ENCODE measurements around the gene FIGN. TPM values are rescaled to one million over a fixed set of nuclear protein-coding genes. Genes with fewer than 3 reads are reported as not detected.

The FIGN gene
- total RNA-seq, 3 donors from 2014 or later (not counting 1 experiment from before 2014, with no cell fraction given): not detected

GRCh38 chr2:163690896-163691295, 44.9 kb downstream of the FIGN start:
- H3K4me3 Mint-ChIP-seq: no peak overlapping the region
- Histone ChIP-seq H3K9me3 (ENCODE audit: control insufficient read depth, insufficient read depth, low read length) (no peaks in the 10 kb centered on the region), H3K27me3 (ENCODE audit: control insufficient read depth, insufficient read depth, low read length) (no peaks in the 10 kb centered on the region), H3K4me1 (ENCODE audit: control insufficient read depth, insufficient read depth, low read length) (no peaks in the 10 kb centered on the region), H3K36me3 (ENCODE audit: control insufficient read depth, insufficient read depth, low read length) (no peaks in the 10 kb centered on the region), H3K4me3 (ENCODE audit: low read length) (no peak overlapping the region), H3K27ac (ENCODE audit: low read length) (no peak overlapping the region)
- H3K36me3 Mint-ChIP-seq: no peaks in the 10 kb centered on the region
- 30% methylated on average over 2 of the region's 2 CpGs for WGBS (ENCODE audit: insufficient coverage)
- DNase-seq (no peak), ATAC-seq (no peak)
- TF ChIP-seq CTCF (IDR thresholded peaks at IDR 0.05): no peak
- intact Hi-C loops (cut with micrococcal nuclease): no loop called here
- peaks cover 11% of the 10 kb centered on the region in 2 donors for H3K9me3 Mint-ChIP-seq
- no peak overlapping the region for H3K27ac Mint-ChIP-seq
- no peaks in the 10 kb centered on the region for H3K4me1 Mint-ChIP-seq
- no peaks in the 10 kb centered on the region for H3K27me3 Mint-ChIP-seq (ENCODE audit: low read depth in 2 of 2)

GRCh38 chr2:163687217-163687616, 48.6 kb downstream of the FIGN start:
- intact Hi-C loops (cut with micrococcal nuclease): no loop called here

GRCh38 chr2:163686289-163686688, 49.5 kb downstream of the FIGN start:
- no peaks in the 10 kb centered on the region for H3K27me3 ChIP-seq (ENCODE audit: control insufficient read depth, insufficient read depth, low read length)
- no peaks in the 10 kb centered on the region for H3K4me1 ChIP-seq (ENCODE audit: control insufficient read depth, insufficient read depth, low read length)
- Mint-ChIP-seq H3K4me3 (no peak overlapping the region), H3K27ac (no peak overlapping the region), H3K36me3 (no peaks in the 10 kb centered on the region), H3K27me3 (ENCODE audit: low read depth in 2 of 2) (no peaks in the 10 kb centered on the region), H3K4me1 (no peaks in the 10 kb centered on the region), H3K9me3 (peaks cover 6 to 7% of the 10 kb centered on the region in 2 donors)
- WGBS (ENCODE audit: insufficient coverage): no CpG with 5 or more reads among the region's 4 CpGs
- H3K27ac ChIP-seq (ENCODE audit: low read length): no peak overlapping the region
- TF ChIP-seq CTCF (IDR thresholded peaks at IDR 0.05): no peak
- H3K36me3 ChIP-seq (ENCODE audit: control insufficient read depth, insufficient read depth, low read length): no peaks in the 10 kb centered on the region
- intact Hi-C loops (cut with micrococcal nuclease): no loop called here
- H3K4me3 ChIP-seq (ENCODE audit: low read length): no peak overlapping the region
- DNase-seq (no peak), ATAC-seq (no peak)
- no peaks in the 10 kb centered on the region for H3K9me3 ChIP-seq (ENCODE audit: control insufficient read depth, insufficient read depth, low read length)

More at GRCh38 chr2:163687217-163687616, 48.6 kb downstream of the FIGN start:
- ATAC-seq: no peak
- no peak overlapping the region for H3K27ac Mint-ChIP-seq
- peaks cover 6 to 7% of the 10 kb centered on the region in 2 donors for H3K9me3 Mint-ChIP-seq
- no peaks in the 10 kb centered on the region for H3K4me1 ChIP-seq (ENCODE audit: control insufficient read depth, insufficient read depth, low read length)
- no peaks in the 10 kb centered on the region for H3K36me3 Mint-ChIP-seq
- no peak overlapping the region for H3K4me3 ChIP-seq (ENCODE audit: low read length)
- no peak overlapping the region for H3K4me3 Mint-ChIP-seq
- no peaks in the 10 kb centered on the region for H3K4me1 Mint-ChIP-seq
- 85% methylated on average over 1 of the region's 1 CpG for WGBS (ENCODE audit: insufficient coverage)
- H3K27ac ChIP-seq (ENCODE audit: low read length): no peak overlapping the region
- H3K9me3 ChIP-seq (ENCODE audit: control insufficient read depth, insufficient read depth, low read length): no peaks in the 10 kb centered on the region
- no peaks in the 10 kb centered on the region for H3K27me3 Mint-ChIP-seq (ENCODE audit: low read depth in 2 of 2)
- DNase-seq: no peak
- no peaks in the 10 kb centered on the region for H3K27me3 ChIP-seq (ENCODE audit: control insufficient read depth, insufficient read depth, low read length)
- no peaks in the 10 kb centered on the region for H3K36me3 ChIP-seq (ENCODE audit: control insufficient read depth, insufficient read depth, low read length)
- no peak for TF ChIP-seq CTCF (IDR thresholded peaks at IDR 0.05)

- H3K4me1 Mint-ChIP-seq: no peaks in the 10 kb centered on the region
- Histone ChIP-seq H3K27me3 (ENCODE audit: control insufficient read depth, insufficient read depth, low read length) (no peaks in the 10 kb centered on the region), H3K4me1 (ENCODE audit: control insufficient read depth, insufficient read depth, low read length) (no peaks in the 10 kb centered on the region), H3K4me3 (ENCODE audit: low read length) (no peak overlapping the region), H3K9me3 (ENCODE audit: control insufficient read depth, insufficient read depth, low read length) (no peaks in the 10 kb centered on the region), H3K36me3 (ENCODE audit: control insufficient read depth, insufficient read depth, low read length) (no peaks in the 10 kb centered on the region), H3K27ac (ENCODE audit: low read length) (no peak overlapping the region)
- intact Hi-C loops (cut with micrococcal nuclease): no loop called here
- no peak for TF ChIP-seq CTCF (IDR thresholded peaks at IDR 0.05)
- DNase-seq (no peak), ATAC-seq (no peak)
- H3K27ac Mint-ChIP-seq: no peak overlapping the region
- H3K4me3 Mint-ChIP-seq: no peak overlapping the region
- H3K27me3 Mint-ChIP-seq (ENCODE audit: low read depth in 2 of 2): no peaks in the 10 kb centered on the region
- peaks cover 7 to 12% of the 10 kb centered on the region in 2 donors for H3K9me3 Mint-ChIP-seq
- 70% methylated on average over 1 of the region's 1 CpG for WGBS (ENCODE audit: insufficient coverage)
- no peaks in the 10 kb centered on the region for H3K36me3 Mint-ChIP-seq
These were observed 53.1 kb downstream of the FIGN start for GRCh38 chr2:163682695-163683094.

Measured in natural killer cell (primary cell).